KOPT-K1 (cell line): Measurements from ENCODE around the gene CDK14.

Source experiments
- H3K27ac ChIP-seq: fragments of 200-600 bp; sonication (generic); 2 replicates; pipeline ENCODE4 v1.5.1; 2016; ENCODE audit warnings: antibody characterized with exemption, mild to moderate bottlenecking, low read depth, low read length; ENCODE audit not compliant: poor library complexity, severe bottlenecking
- H3K36me3 ChIP-seq: fragments of 200-600 bp; sonication (generic); 2 replicates; pipeline ENCODE4 v1.5.1; 2017; ENCODE audit warnings: antibody characterized with exemption, mild to moderate bottlenecking, low read length, moderate library complexity; ENCODE audit not compliant: insufficient read depth
- H3K9me3 ChIP-seq: fragments of 200-600 bp; sonication (generic); 2 replicates; pipeline ENCODE4 v1.5.1; 2017; ENCODE audit warnings: antibody characterized with exemption, low read length, mild to moderate bottlenecking; ENCODE audit not compliant: insufficient read depth, poor library complexity, severe bottlenecking

The CDK14 gene

GRCh38 chr7:90595801-90596670 is at the start of gene CDK14:
TSS of gene CDK14 (plus strand) at chr7:90596321. CDS start at chr7:90596628, 307 bp downstream.
- Histone ChIP-seq H3K36me3 (no peaks in the 10 kb centered on the region), H3K9me3 (no peaks in the 10 kb centered on the region), H3K27ac (no peak within 1 kb of the TSS)

- H3K27ac ChIP-seq, result no peak overlapping the region
- H3K9me3 ChIP-seq, result no peaks in the 10 kb centered on the region
- H3K36me3 ChIP-seq, result no peaks in the 10 kb centered on the region
Measured at GRCh38 chr7:90551036-90551435, 45.1 kb upstream of the CDK14 start.

- H3K27ac ChIP-seq, result no peak overlapping the region
- H3K36me3 ChIP-seq, result no peaks in the 10 kb centered on the region
- no peaks in the 10 kb centered on the region for H3K9me3 ChIP-seq
Measured at GRCh38 chr7:90552521-90552920, 43.6 kb upstream of the CDK14 start.

GRCh38 chr7:90560730-90561129 is 35.4 kb upstream of the CDK14 start:
- H3K36me3 ChIP-seq, result no peaks in the 10 kb centered on the region
- H3K9me3 ChIP-seq, result no peaks in the 10 kb centered on the region
- no peak overlapping the region for H3K27ac ChIP-seq

- no peak overlapping the region for H3K27ac ChIP-seq
- no peaks in the 10 kb centered on the region for H3K9me3 ChIP-seq
- H3K36me3 ChIP-seq, result no peaks in the 10 kb centered on the region
Measured at GRCh38 chr7:90563286-90563685, 32.8 kb upstream of the CDK14 start.

- no peaks in the 10 kb centered on the region for H3K9me3 ChIP-seq
- H3K27ac ChIP-seq, result no peak overlapping the region
- H3K36me3 ChIP-seq, result no peaks in the 10 kb centered on the region
Measured at GRCh38 chr7:90564455-90564854, 31.7 kb upstream of the CDK14 start.

- H3K9me3 ChIP-seq, result no peaks in the 10 kb centered on the region
- no peak overlapping the region for H3K27ac ChIP-seq
- H3K36me3 ChIP-seq, result no peaks in the 10 kb centered on the region
Measured at GRCh38 chr7:90568213-90568612, 27.9 kb upstream of the CDK14 start.

- no peaks in the 10 kb centered on the region for H3K36me3 ChIP-seq
- no peaks in the 10 kb centered on the region for H3K9me3 ChIP-seq
- no peak overlapping the region for H3K27ac ChIP-seq
Measured at GRCh38 chr7:90569368-90569767, 26.8 kb upstream of the CDK14 start.

- H3K9me3 ChIP-seq, result no peaks in the 10 kb centered on the region
- no peaks in the 10 kb centered on the region for H3K36me3 ChIP-seq
- H3K27ac ChIP-seq, result no peak overlapping the region
Measured at GRCh38 chr7:90570373-90570959, 25.7 kb upstream of the CDK14 start.

GRCh38 chr7:90574146-90574819 is 21.8 kb upstream of the CDK14 start:
- no peak overlapping the region for H3K27ac ChIP-seq
- no peaks in the 10 kb centered on the region for H3K9me3 ChIP-seq
- H3K36me3 ChIP-seq, result no peaks in the 10 kb centered on the region

GRCh38 chr7:90574820-90575187 is 21.3 kb upstream of the CDK14 start:
- H3K9me3 ChIP-seq, result no peaks in the 10 kb centered on the region
- no peaks in the 10 kb centered on the region for H3K36me3 ChIP-seq
- no peak overlapping the region for H3K27ac ChIP-seq

- H3K9me3 ChIP-seq, result no peaks in the 10 kb centered on the region
- H3K36me3 ChIP-seq, result no peaks in the 10 kb centered on the region
- H3K27ac ChIP-seq, result no peak overlapping the region
Measured at GRCh38 chr7:90579181-90579688, 16.9 kb upstream of the CDK14 start.

GRCh38 chr7:90580051-90580450 is 16.1 kb upstream of the CDK14 start:
- no peaks in the 10 kb centered on the region for H3K36me3 ChIP-seq
- no peak overlapping the region for H3K27ac ChIP-seq
- no peaks in the 10 kb centered on the region for H3K9me3 ChIP-seq

- H3K27ac ChIP-seq, result no peak overlapping the region
- H3K36me3 ChIP-seq, result no peaks in the 10 kb centered on the region
- no peaks in the 10 kb centered on the region for H3K9me3 ChIP-seq
Measured at GRCh38 chr7:90582164-90582563, 14.0 kb upstream of the CDK14 start.

- Histone ChIP-seq H3K27ac (no peak overlapping the region), H3K9me3 (no peaks in the 10 kb centered on the region), H3K36me3 (no peaks in the 10 kb centered on the region)
Measured at GRCh38 chr7:90584378-90584777, 11.7 kb upstream of the CDK14 start.
